ENCODE data around the gene P3R3URF.

GRCh38 chr1:46218443-46218842 is 42.2 kb upstream of the P3R3URF start:
- TF ChIP-seq CTCF (IDR thresholded peaks at IDR 0.05) = no peak
- TF ChIP-seq POLR2A (IDR thresholded peaks at IDR 0.05) = no peak

Measured in Peyer's patch (tissue), 4 donors.